Fibroblast of lung (primary cell): Measurements from ENCODE around the gene CTNNBIP1. TPM values are rescaled to one million over a fixed set of nuclear protein-coding genes. Genes with fewer than 3 reads are reported as not detected.

Source experiments
- DNase-seq, 2 donors: peaks; one replicate each; pipeline versions ENCODE4 v3.0.0 to v3.0.0-alpha.2; 2010; ENCODE audit warnings: low read depth in 2 of 2
- H2AFZ ChIP-seq: 2 replicates; pipeline ENCODE4 v1.5.1; 2012; ENCODE audit warnings: low read length, control low read depth, inconsistent platforms
- H3K27ac ChIP-seq: 2 replicates; pipeline ENCODE4 v1.5.1; 2011; ENCODE audit warnings: low read length, control low read depth; ENCODE audit not compliant: insufficient read depth
- H3K27me3 ChIP-seq: 2 replicates; pipeline ENCODE4 v1.5.1; 2011; ENCODE audit warnings: mild to moderate bottlenecking, low read length; ENCODE audit not compliant: control insufficient read depth, insufficient read depth
- H3K36me3 ChIP-seq: 2 replicates; pipeline ENCODE4 v1.5.1; 2011; ENCODE audit warnings: low read length; ENCODE audit not compliant: control insufficient read depth, insufficient read depth
- H3K4me1 ChIP-seq: 2 replicates; pipeline ENCODE4 v1.5.1; 2011; ENCODE audit warnings: low read length; ENCODE audit not compliant: control insufficient read depth, insufficient read depth; ENCODE audit errors: extremely low read depth
- H3K4me2 ChIP-seq: 2 replicates; pipeline ENCODE4 v1.5.1; 2011; ENCODE audit warnings: low read length, control low read depth; ENCODE audit not compliant: insufficient read depth; ENCODE audit errors: extremely low read depth
- H3K4me3 ChIP-seq, 4 experiments: fragments of 200-600 bp in 1 of 4; sonication (generic) in 1 of 4; replicated peaks in 1 of 4; 2 replicates each; pipeline ENCODE4 v1.5.1; 2011 to 2016; ENCODE audit warnings: low read length in 4 of 4, low read depth in 3 of 4, mild to moderate bottlenecking in 3 of 4, control low read depth in 2 of 4, inconsistent platforms in 1 of 4, mixed read lengths in 1 of 4; ENCODE audit not compliant: insufficient read depth in 1 of 4; ENCODE audit errors: control extremely low read depth in 1 of 4
- H3K79me2 ChIP-seq: 2 replicates; pipeline ENCODE4 v1.5.1; 2012; ENCODE audit warnings: mild to moderate bottlenecking, low read length, inconsistent platforms; ENCODE audit not compliant: control insufficient read depth, insufficient read depth
- H3K9ac ChIP-seq: 2 replicates; pipeline ENCODE4 v1.5.1; 2011; ENCODE audit warnings: mild to moderate bottlenecking, low read length, control low read depth; ENCODE audit not compliant: insufficient read depth
- H3K9me3 ChIP-seq: 2 replicates; pipeline ENCODE4 v1.5.1; 2012; ENCODE audit warnings: low read depth, low read length; ENCODE audit not compliant: control insufficient read depth, insufficient read depth
- H4K20me1 ChIP-seq: 2 replicates; pipeline ENCODE4 v1.5.1; 2011; ENCODE audit warnings: low read length; ENCODE audit not compliant: control insufficient read depth, insufficient read depth; ENCODE audit errors: extremely low read depth
- CTCF ChIP-seq, 2 donors: IDR thresholded peaks in 1 of 2; conservative IDR thresholded peaks in 1 of 2; 1 replicate in 1 of 2; 2 replicates in 1 of 2; pipeline ENCODE4 v1.5.1; 2011 to 2012; ENCODE audit warnings: low read length in 2 of 2, control low read depth in 1 of 2, inconsistent platforms in 1 of 2, low read depth in 1 of 2, mild to moderate bottlenecking in 1 of 2
- EZH2 ChIP-seq: IDR thresholded peaks from 2 replicates; pipeline ENCODE4 v1.5.1; 2012; ENCODE audit warnings: low read length, control low read depth, mild to moderate bottlenecking; ENCODE audit errors: missing control alignments
- polyA plus RNA-seq, 2 donors: library from polyadenylated mRNA; depleted of rRNA in 1 of 2; stranded (reverse) in 1 of 2; unstranded in 1 of 2; fragments of >200 nt; gene quantifications; 2 replicates each; pipeline ENCODE4 v1.2.1, GENCODE V29; 2011 to 2012; ENCODE audit warnings: missing spikeins in 1 of 2
- total RNA-seq: library from RNA; depleted of rRNA; stranded (reverse); fragments of >200 nt; gene quantifications from 2 replicates; pipeline ENCODE4 v1.2.1, GENCODE V29; 2014

CTNNBIP1 gene
- total and polyA plus RNA-seq, 2 donors (not counting 1 experiment from before 2014, with no cell fraction given): 16.5 to 19.0 TPM

GRCh38 chr1:9816199-9816598 lies 93.9 kb downstream of the CTNNBIP1 start:
- no peak overlapping the region for H2AFZ ChIP-seq
- TF ChIP-seq EZH2 (no peak), CTCF (conservative IDR thresholded peaks at IDR 0.05 in 1 of 2, IDR thresholded peaks at IDR 0.05 in 1 of 2; ENCODE audit: low read depth in 1 of 2, low read length in 2 of 2) (no peak)
- H3K9ac ChIP-seq: no peak overlapping the region
- no peaks in the 10 kb centered on the region for H3K9me3 ChIP-seq
- no peaks in the 10 kb centered on the region for H4K20me1 ChIP-seq
- H3K27me3 ChIP-seq: no peaks in the 10 kb centered on the region
- peak in 1 of 2 donors; percentile 74 for DNase-seq
- H3K79me2 ChIP-seq: peaks cover 41% of the 10 kb centered on the region
- no peaks in the 10 kb centered on the region for H3K4me1 ChIP-seq
- H3K27ac ChIP-seq: no peak overlapping the region
- H3K4me2 ChIP-seq: no peak overlapping the region
- no peaks in the 10 kb centered on the region for H3K36me3 ChIP-seq
- no peak overlapping the region for H3K4me3 ChIP-seq

- Histone ChIP-seq H3K36me3 (no peaks in the 10 kb centered on the region), H3K9me3 (no peaks in the 10 kb centered on the region), H3K4me2 (no peak overlapping the region), H4K20me1 (no peaks in the 10 kb centered on the region), H3K9ac (no peak overlapping the region), H3K4me3 (no peak overlapping the region), H3K79me2 (peaks cover 33% of the 10 kb centered on the region), H3K27ac (no peak overlapping the region), H2AFZ (no peak overlapping the region), H3K27me3 (no peaks in the 10 kb centered on the region), H3K4me1 (no peaks in the 10 kb centered on the region)
- TF ChIP-seq CTCF (conservative IDR thresholded peaks at IDR 0.05 in 1 of 2, IDR thresholded peaks at IDR 0.05 in 1 of 2; ENCODE audit: low read depth in 1 of 2, low read length in 2 of 2): no peak
- TF ChIP-seq EZH2: no peak
- DNase-seq: no peak
Measured at GRCh38 chr1:9815150-9815549, 94.9 kb downstream of the CTNNBIP1 start.

GRCh38 chr1:9814619-9815018 lies 95.5 kb downstream of the CTNNBIP1 start:
- no peak overlapping the region for H2AFZ ChIP-seq
- no peak overlapping the region for H3K4me2 ChIP-seq
- H3K27me3 ChIP-seq: no peaks in the 10 kb centered on the region
- TF ChIP-seq CTCF (conservative IDR thresholded peaks at IDR 0.05 in 1 of 2, IDR thresholded peaks at IDR 0.05 in 1 of 2; ENCODE audit: low read depth in 1 of 2, low read length in 2 of 2) (no peak), EZH2 (no peak)
- H3K4me3 ChIP-seq: no peak overlapping the region
- H3K27ac ChIP-seq: no peak overlapping the region
- H3K9me3 ChIP-seq: no peaks in the 10 kb centered on the region
- H4K20me1 ChIP-seq: no peaks in the 10 kb centered on the region
- H3K79me2 ChIP-seq: peaks cover 28% of the 10 kb centered on the region
- DNase-seq: no peak
- no peaks in the 10 kb centered on the region for H3K4me1 ChIP-seq
- H3K9ac ChIP-seq: no peak overlapping the region
- H3K36me3 ChIP-seq: no peaks in the 10 kb centered on the region
